Head of caudate nucleus (tissue), 42 donors: ENCODE results near the gene IFI27L1.

Experiments
- DNase-seq, 42 donors: peaks; one replicate each; pipeline versions ENCODE4 v3.0.0 to v3.0.0-alpha.2; 2020 to 2021; ENCODE audit warnings: mixed read lengths in 7 of 42
- intact Hi-C: fragments of 100-400 bp; cut with DNase I; formaldehyde crosslinking; loops from one replicate; pipeline ENCODE4 v1.15.0; 2022

Gene IFI27L1, protein sequence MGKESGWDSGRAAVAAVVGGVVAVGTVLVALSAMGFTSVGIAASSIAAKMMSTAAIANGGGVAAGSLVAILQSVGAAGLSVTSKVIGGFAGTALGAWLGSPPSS

DNA sequence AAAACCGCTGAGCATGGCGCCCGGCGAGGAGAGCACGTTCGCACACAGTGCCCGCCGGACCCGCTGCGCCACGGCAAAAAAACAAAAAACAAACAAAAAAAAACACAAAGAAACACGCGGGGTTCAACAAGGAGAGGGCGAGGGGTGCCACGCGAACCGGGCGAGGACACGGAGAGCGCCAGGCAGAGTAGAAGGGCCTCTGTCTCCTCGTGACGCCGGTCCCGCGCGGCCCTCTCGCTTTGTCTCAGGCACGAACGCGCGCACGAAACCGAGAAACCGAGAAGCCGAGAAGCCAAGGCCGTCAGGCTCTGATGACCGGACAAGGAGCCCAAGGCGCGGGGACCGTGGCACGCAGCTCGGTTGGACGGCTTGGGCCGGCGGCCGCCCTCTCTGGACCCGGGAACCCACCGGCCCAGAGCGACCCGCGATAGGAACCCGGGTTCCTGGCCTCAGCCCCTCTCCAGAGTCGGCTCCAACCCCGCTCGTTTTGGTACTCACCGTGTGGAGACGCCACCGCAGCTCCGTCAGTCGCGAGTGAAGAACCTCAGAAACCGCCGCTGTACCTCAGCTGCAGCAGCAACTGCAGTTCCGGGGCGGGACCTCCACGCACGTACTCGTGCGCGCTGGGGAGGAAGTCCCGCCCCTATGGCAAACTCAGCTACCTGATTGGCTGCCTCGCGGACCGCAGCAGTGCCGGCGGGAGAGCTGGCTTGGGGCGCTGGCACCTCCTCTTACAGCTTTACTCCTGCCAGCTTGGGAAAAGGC, at the start of gene IFI27L1, which contains the start of gene DDX24:
TSS of gene IFI27L1 (plus strand) at position 690 of the 765 bp plus-strand sequence. CDS start 15,628 bp downstream, outside the sequence.
TSS of gene DDX24 (minus strand) at position 582 of the 765 bp plus-strand sequence. CDS start 1,460 bp downstream, outside the sequence.
- DNase-seq: peak; percentile 94 to 99 (median 98)
- intact Hi-C loops: loop anchor here (5.0 kb wide), 1 partner anchor 91 kb away; the partner anchor contains the start of gene PPP4R4

DNA sequence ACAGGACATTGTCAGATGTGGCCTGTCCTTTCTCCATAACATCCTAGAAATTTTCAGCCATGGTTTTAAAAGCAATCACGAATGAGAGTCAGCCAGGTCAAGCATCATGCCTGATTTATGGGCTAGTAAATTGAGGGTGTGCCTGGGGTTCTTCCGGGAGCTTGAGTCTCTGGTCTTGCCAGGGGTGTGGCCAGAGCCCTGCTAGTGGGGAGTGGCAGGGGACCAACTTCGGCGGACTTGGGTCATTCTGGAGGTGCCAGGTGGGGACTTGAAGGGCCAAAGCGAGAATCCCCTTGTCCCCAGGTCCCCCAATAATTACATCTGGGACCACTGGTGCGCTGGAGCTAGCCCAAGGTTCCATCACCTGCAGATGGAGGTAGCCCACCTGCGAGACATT, 49.2 kb upstream of the IFI27L1 start:
- intact Hi-C loops: no loop called here
- no peak for DNase-seq

DNA sequence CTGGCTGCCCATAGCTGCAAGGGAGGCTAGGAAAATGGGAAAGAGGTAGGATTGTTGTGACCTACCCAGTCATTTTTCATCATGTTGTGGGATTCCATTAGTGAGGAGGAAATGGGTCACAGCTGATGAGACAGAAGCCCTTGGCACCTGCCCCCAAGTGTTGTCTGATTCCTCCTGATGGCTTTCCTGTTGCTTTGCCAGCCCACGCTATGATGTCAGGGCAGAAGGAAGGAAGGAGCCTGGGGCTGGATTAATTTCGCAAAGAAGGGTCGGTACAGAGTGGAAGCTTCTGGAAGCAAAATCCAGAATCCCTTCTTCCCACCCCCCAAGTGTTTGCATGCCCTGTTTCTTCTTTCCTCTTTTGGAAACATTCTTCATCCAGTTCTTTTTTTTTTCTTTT, 46.2 kb upstream of the IFI27L1 start:
- DNase-seq: no peak
- intact Hi-C loops: loop anchor here (5.0 kb wide), 1 partner anchor 102 kb away; no protein-coding TSS in a partner anchor

DNA sequence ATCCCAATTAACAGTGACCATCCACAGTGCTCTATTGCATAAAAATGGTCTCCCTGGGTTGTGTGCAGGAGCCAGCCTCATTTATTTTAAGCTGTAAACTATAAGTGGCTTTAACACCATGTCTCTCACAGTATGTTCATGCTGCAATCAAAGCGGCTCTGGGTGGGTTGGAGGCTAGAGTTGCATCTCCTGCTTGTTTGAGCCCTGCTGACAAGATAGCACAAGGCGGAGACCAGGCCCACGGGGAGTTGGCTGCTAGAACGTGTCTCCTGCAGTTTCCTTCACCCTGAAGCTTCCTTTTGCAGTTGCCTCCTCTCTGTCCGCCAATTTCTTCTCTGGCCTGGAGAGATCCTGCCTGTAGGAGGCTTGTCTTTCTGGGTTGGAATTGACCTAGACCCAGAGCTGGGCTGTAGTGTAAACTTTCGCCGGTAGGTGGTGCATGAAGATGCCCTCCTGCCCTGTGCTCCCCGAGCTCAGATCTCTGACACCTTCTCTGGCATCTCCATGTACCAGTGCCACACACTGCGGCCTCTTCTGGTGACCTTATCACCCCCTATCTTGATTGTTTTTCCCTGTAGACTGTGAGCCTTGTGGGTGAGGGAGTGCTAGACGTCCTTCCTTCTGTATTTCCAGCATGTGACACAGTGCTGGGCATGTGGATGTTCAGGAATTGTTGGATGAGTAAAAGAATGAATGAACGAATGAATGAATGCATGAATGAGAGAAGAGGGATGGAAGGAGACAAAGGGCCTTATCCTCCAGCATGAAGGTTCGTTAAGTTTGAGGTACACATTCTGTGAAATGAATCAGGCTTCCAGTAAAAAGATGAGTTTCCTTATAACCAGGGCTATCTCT, 44.6 kb upstream of the IFI27L1 start:
- intact Hi-C loops: loop anchor here (5.0 kb wide), 1 partner anchor 101 kb away; no protein-coding TSS in a partner anchor
- DNase-seq: peak; percentile 36 to 90 (median 74)

DNA sequence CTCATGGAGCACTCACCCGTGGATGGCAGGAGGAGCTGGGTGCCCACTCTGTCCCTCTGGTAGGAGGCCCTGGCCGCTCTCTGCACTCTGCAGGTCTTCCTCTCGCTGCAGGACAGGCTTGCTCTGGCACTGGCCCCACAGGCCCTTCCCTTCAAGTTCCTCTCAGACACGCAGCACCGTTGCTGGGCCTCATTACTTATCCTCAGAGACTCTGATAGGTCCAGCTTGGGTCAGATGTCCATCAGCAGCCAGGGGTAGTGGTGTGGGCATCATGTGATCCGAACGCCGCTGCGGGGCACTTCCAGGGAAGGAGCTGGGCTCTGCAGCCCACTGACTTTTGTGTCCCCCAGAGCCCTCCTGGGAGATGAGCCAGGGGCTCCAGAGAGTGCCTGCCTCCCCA, 43.2 kb upstream of the IFI27L1 start:
- intact Hi-C loops: loop anchor here (5.0 kb wide), 1 partner anchor 99 kb away; no protein-coding TSS in a partner anchor
- DNase-seq: no peak

DNA sequence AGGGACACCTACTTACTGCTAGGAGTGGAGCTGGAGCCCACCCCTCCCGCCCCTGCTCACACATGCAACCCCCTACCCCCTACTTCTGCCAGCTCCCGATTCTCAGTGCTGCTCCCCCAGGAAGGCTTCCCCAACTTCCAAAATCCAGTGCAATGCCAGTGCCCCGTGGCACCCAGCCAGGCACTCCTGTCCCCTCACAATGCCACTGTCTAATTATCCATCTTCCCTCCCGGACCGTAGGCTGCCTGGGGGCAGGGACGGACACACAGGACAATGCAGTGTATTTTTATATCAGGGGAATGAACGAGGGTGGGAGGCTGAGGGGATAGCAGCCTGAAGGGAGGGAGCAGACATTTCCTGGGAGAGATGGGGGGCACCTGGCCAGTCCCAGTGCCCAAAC, 42.6 kb upstream of the IFI27L1 start:
- intact Hi-C loops: loop anchor here (5.0 kb wide), 1 partner anchor 99 kb away; no protein-coding TSS in a partner anchor
- DNase-seq: no peak

DNA sequence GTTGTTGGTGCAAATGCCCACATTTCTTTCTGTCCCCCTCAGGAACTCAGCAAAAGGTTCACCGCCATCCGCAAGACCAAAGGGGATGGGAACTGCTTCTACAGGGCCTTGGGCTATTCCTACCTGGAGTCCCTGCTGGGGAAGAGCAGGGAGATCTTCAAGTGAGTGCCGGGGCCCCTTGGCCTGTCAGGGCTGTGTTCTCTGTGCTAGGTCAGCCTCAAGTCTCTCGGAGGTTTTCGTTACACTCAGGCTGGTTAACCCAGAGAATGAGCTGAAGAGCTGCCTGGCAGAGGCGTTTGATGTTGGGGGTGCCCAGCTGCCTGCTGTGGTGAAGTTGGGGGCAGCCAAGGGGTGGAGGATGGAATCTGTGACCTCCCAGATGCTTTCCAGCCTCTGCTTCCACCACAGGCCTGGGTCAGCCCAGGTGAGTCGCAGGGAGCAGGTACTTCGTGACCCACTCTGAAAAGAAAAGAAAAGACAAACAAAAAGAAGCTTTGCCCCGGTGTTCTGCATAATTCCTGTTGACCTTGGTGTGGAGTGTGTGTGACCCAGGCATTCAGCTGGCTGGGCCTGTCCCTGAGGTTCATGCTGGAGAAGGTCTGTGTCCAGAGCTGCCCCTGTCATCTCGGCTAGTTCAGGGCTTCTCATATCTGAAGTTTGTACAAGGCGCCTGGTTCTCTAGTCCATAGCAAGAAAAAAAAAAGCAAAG, 42.0 kb upstream of the IFI27L1 start:
- intact Hi-C loops: loop anchor here (5.0 kb wide), 1 partner anchor 98 kb away; no protein-coding TSS in a partner anchor
- no peak for DNase-seq

DNA sequence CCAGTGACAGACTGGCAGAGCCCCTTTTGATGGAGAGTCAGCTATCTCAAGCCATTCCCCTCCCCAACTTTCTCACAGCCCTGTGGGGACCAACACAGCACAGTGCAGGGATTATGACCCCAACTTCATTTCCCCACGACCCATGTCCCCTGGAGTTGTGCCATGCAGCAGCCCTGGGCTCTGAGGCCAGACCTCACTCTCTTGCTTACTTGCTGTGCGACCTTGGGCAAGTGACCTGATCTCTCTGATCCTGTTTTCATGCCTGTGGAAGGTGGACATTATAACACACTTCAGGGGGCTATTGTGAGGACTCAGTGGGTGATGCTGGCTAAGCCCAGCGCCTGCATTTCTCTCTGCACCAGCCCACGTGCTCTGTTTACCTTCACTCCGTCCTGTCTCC, 40.9 kb upstream of the IFI27L1 start:
- intact Hi-C loops: no loop called here

DNA sequence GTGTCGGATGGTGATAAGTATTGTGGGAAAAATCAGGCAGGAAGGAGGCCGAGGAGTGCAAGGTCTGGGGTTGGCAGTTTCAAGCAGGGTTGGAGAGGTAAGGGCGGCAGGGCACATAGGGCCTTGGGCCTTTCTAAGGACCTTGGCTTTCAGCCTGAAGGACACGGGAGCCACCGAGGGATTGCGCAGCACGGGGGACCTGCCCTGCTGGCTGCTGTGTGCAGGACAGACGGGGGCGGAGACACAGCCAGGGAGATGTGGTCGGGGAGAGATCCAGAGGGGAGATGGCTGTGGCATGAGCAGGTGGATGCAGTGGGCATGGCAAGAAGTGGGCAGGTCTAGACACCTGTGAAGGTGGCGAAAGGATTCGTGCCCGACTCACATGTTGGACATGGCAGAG, 40.3 kb upstream of the IFI27L1 start:
- intact Hi-C loops: no loop called here
- DNase-seq: no peak

More for the DNA sequence above, 40.9 kb upstream of the IFI27L1 start:
- no peak for DNase-seq

DNA sequence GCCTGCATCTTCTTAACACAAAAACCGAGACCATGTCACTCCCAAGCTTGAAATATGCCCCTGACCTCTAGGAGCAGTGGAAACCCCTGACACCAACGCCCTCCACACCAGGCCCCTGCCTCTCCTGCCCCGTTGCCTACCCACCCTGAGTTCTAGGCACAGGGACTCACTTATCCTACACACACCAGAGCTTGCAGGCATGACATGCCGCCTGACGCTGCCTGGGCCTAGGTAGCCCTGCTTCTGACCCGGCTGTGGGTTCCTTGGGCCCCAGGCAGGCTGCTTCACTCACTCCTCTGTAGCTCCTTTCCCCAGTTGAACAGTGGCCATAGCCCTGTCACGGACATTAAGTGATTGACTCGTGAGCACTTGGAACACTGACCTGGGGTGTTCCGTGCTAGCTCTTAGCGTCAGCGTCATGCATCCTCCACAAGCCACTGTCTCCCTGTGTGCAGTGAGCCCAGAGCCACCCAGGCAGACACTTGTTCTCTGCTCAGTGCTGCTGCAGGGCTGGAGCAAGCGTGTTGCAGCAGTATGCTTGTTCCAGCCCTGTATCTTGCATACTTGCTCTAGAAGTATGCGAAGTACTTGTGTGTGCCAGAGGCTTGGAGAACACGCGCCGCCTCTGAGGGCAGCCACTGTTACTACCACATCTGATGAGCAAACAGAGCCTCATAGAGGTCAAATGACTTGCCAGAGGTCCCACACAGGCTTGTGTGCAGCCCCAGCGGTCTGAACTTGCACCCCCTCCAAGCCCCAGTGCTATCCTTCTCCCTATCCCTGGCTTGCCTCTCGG, 39.4 kb upstream of the IFI27L1 start:
- intact Hi-C loops: no loop called here
- DNase-seq: peak in 10 of 42 donors; percentile 19 to 72 (median 50)

DNA sequence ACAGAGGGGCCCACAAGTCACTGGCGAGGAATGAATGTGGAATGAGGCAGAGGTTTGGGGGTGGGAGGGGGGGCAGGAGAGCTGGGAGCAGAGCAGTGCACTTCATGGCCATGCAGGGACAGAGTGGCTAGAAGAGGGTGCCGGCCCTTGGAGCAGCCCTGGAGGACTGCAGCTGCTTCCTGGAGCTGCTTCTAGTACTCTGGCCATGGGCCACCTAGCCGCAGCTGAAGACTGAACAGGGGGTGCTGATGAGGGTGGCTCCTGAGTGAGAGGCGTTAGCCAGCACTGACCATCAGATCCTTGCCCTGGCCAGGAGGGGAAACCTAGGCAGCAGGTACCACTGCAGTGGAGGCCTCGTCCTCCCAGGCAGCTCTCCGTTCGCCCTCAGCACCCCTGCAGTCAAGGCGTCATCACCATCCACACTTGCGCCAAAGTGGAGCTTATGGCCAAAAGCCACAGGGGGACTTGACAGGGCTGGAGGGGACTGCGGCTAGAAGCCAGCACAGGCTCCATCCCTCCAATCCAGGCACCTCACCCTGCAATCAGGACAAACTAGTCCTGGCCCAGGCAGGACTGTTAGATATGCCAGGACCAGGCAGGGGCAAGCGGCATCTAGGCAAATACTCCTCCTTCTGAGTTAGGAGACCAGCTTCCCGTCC, 38.5 kb upstream of the IFI27L1 start:
- DNase-seq: peak in 2 of 42 donors; percentile 33 to 49
- intact Hi-C loops: no loop called here

DNA sequence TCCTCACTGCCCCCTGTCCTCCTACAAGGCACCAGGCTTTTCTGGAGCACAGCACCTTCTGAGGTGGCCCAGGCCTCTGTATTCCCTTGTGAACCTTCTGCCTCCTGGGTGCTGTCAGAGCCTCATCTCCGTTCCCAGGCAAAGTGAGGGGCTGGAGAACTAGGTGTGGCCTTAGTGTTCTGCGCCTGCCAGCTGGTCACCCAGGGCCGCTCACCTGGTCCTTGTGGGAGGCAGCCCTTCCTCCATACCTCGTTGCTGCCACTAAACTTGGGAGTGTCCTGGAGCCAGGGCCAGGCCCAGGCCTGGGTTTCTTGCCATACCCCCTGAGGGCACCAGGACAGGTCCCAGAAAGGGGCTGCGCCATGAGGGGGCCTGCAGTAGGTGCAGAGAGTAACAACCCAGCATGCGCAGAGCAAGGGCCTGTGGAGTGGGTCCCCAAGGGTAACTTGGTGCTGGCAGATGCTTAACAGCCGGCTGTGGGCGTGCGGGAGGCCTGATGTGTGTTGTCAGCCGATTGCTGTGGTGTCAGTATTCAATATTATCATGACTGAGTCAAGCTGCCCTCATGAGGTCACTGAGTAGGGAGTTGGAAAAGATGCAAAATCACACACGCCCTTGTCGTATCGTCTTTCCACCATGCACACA, 37.9 kb upstream of the IFI27L1 start:
- peak in 2 of 42 donors; percentile 27 to 28 for DNase-seq
- intact Hi-C loops: no loop called here

DNA sequence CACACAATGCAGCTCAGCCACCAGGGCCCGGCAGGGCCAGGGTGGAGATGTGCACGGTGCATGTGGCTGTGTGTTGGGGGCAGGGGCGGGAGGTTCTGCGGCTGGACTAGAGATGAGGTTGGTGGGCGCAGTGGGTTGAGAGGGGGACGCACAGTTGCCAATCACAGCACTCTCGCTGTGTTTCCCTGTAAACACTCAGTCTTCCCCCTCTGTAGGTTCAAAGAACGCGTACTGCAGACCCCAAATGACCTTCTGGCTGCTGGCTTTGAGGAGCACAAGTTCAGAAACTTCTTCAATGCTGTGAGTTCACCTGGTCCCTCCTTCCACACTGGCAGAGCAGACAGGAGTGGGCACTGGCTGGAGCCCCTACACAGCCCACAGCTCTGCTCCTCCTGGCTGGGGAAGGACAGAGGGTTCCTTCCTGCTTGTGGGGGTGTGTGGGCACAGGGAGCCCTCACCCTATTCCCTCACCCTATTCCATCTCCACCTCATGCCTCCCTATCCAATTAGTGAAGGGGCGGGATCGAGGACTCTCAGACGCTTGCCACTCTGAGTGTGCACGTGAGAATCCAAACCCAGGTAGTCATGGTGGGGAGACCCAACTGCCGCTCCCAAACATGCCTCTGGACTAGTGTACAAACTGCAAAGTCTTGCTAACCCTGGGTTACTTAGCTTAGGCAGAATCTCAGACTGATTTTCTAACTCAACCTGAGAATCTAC, 37.2 kb upstream of the IFI27L1 start:
- peak in 3 of 42 donors; percentile 1 to 20 (median 19) for DNase-seq

DNA sequence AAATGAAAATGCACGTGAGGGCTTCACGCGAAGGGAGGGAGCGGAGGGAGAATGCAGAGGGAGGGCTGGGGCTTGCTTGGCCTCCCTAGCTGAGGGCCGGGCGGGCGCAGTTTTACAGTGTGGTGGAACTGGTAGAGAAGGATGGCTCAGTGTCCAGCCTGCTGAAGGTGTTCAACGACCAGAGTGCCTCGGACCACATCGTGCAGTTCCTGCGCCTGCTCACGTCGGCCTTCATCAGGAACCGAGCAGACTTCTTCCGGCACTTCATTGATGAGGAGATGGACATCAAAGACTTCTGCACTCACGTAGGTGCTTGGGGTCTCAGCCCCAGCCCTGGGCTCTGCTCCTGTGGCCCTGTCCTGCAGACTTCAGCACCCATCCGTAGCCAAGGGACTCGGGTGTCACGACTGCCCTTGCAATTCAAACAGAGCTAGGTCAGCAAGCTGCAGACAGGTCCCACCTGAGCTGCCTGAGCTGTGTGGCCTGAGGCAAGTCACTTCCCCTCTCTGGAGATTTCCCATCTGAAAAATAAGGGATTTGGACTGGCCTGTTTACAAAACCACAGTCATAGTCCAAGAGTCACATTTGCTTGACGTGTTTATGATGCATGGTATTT, 36.5 kb upstream of the IFI27L1 start:
- intact Hi-C loops: no loop called here
- peak in 4 of 42 donors; percentile 9 to 41 (median 26) for DNase-seq

More for the DNA sequence above, 37.2 kb upstream of the IFI27L1 start:
- intact Hi-C loops: no loop called here

DNA sequence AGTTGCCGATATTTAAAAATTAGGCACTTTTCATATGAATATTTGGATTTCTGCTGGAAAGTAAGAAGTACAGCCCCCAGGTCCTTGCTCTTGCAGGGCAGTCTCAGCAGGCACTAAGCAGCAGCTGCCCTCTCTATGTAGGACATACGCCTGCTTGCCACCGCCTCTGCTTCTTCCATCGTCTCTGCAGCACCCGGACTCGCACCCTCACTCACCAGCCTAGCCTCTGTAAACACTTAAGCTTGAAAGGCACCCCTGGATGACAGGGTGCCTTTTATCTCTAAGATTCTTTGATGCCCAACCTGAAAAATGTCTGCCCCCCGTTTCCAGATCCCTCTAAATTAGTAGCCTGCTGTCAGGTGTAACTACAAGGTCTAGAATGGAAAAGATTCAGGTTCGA, 36.0 kb upstream of the IFI27L1 start:
- DNase-seq: peak in 7 of 42 donors; percentile 3 to 30 (median 10)
- intact Hi-C loops: no loop called here
